ENCODE measurements around the gene GFOD2.

Gene GFOD2

GRCh38 chr16:67731071-67731752, 12.1 kb upstream of the GFOD2 start:
- no peak for DNase-seq

- DNase-seq = no peak
Measured at GRCh38 chr16:67730326-67730725, 11.2 kb upstream of the GFOD2 start.

GRCh38 chr16:67729636-67730248, 10.6 kb upstream of the GFOD2 start:
- DNase-seq = no peak

- DNase-seq = no peak
Measured at GRCh38 chr16:67727521-67728485, 8.7 kb upstream of the GFOD2 start.

- DNase-seq = no peak
Measured at GRCh38 chr16:67726106-67727034, 7.3 kb upstream of the GFOD2 start.

- no peak for DNase-seq
Measured at GRCh38 chr16:67723911-67724305, 4.8 kb upstream of the GFOD2 start.

- DNase-seq = no peak
Measured at GRCh38 chr16:67723151-67723910, 4.2 kb upstream of the GFOD2 start.

GRCh38 chr16:67720236-67720635, 1.1 kb upstream of the GFOD2 start:
- DNase-seq = no peak

GRCh38 chr16:67719778-67720144, 645 bp upstream of the GFOD2 start:
- DNase-seq = peak in 1 of 2 donors; percentile 28

- peak in 1 of 2 donors; percentile 7 for DNase-seq
Measured at GRCh38 chr16:67718668-67719047, 458 bp downstream of the GFOD2 start.

GRCh38 chr16:67716097-67716496, 3.0 kb downstream of the GFOD2 start:
- DNase-seq = no peak

- DNase-seq = no peak
Measured at GRCh38 chr16:67714522-67714921, 4.6 kb downstream of the GFOD2 start.

GRCh38 chr16:67713647-67714273, 5.4 kb downstream of the GFOD2 start:
- DNase-seq = no peak

GRCh38 chr16:67710607-67711006, 8.5 kb downstream of the GFOD2 start:
- no peak for DNase-seq

GRCh38 chr16:67709050-67709449, 10.1 kb downstream of the GFOD2 start:
- no peak for DNase-seq

- no peak for DNase-seq
Measured at GRCh38 chr16:67708368-67708771, 10.7 kb downstream of the GFOD2 start.

GRCh38 chr16:67707790-67708189, 11.3 kb downstream of the GFOD2 start:
- DNase-seq = no peak

GRCh38 chr16:67707210-67707609, 11.9 kb downstream of the GFOD2 start:
- DNase-seq = no peak

GRCh38 chr16:67704110-67704509, 15.0 kb downstream of the GFOD2 start:
- no peak for DNase-seq

GRCh38 chr16:67703626-67704025, 15.5 kb downstream of the GFOD2 start:
- peak in 1 of 2 donors; percentile 14 for DNase-seq

GRCh38 chr16:67702130-67702529, 17.0 kb downstream of the GFOD2 start:
- DNase-seq = no peak
